H9 (cell line): ENCODE results near the gene BTBD19. TPM values are rescaled to one million over a fixed set of nuclear protein-coding genes. Genes with fewer than 3 reads are reported as not detected.

ENCODE experiments used
- DNase-seq: peaks from one replicate; pipeline ENCODE4 v3.0.0-alpha.2; 2017
- H2AFZ ChIP-seq: one replicate; pipeline ENCODE4 v1.6.1; 2013; ENCODE audit warnings: mild to moderate bottlenecking, low read length, control low read depth, moderate library complexity
- H2AK5ac ChIP-seq: 2 replicates; pipeline ENCODE4 v1.6.1; 2013; ENCODE audit warnings: low read length, control low read depth, mixed read lengths; ENCODE audit not compliant: insufficient read length
- H2BK120ac ChIP-seq: one replicate; pipeline ENCODE4 v1.6.1; 2013; ENCODE audit warnings: low read depth, mild to moderate bottlenecking, low read length, control low read depth, inconsistent platforms; ENCODE audit not compliant: poor library complexity, severe bottlenecking
- H2BK12ac ChIP-seq: 2 replicates; pipeline ENCODE4 v1.6.1; 2013; ENCODE audit warnings: low read length, control low read depth, mixed read lengths, low read depth; ENCODE audit not compliant: insufficient read length
- H2BK15ac ChIP-seq: 2 replicates; pipeline ENCODE4 v1.6.1; 2013; ENCODE audit warnings: low read depth, low read length, control low read depth
- H2BK20ac ChIP-seq: one replicate; pipeline ENCODE4 v1.6.1; 2013; ENCODE audit warnings: low read depth, mild to moderate bottlenecking, low read length, control low read depth, inconsistent platforms; ENCODE audit not compliant: poor library complexity, severe bottlenecking
- H2BK5ac ChIP-seq: 2 replicates; pipeline ENCODE4 v1.6.1; 2013; ENCODE audit warnings: low read length, control low read depth, mixed read lengths; ENCODE audit not compliant: insufficient read length
- H3K14ac ChIP-seq: 2 replicates; pipeline ENCODE4 v1.6.1; 2013; ENCODE audit warnings: low read length, control low read depth; ENCODE audit not compliant: insufficient read depth
- H3K18ac ChIP-seq: 2 replicates; pipeline ENCODE4 v1.6.1; 2013; ENCODE audit warnings: low read depth, mild to moderate bottlenecking, mixed read lengths, low read length, control low read depth; ENCODE audit not compliant: insufficient read length
- H3K23ac ChIP-seq: 2 replicates; pipeline ENCODE4 v1.6.1; 2013; ENCODE audit warnings: low read length, control low read depth, mixed read lengths, low read depth; ENCODE audit not compliant: insufficient read length
- H3K23me2 ChIP-seq: 2 replicates; pipeline ENCODE4 v1.6.1; 2013; ENCODE audit warnings: low read depth, mild to moderate bottlenecking, mixed read lengths, low read length, control low read depth; ENCODE audit not compliant: insufficient read length, poor library complexity, severe bottlenecking
- H3K27ac ChIP-seq: 2 replicates; pipeline ENCODE4 v1.5.1; 2013; ENCODE audit warnings: low read length, control low read depth, mixed read lengths, low read depth; ENCODE audit not compliant: insufficient read length
- H3K27me3 ChIP-seq: 2 replicates; pipeline ENCODE4 v1.6.1; 2013; ENCODE audit warnings: low read length, control low read depth, inconsistent platforms; ENCODE audit not compliant: insufficient read depth
- H3K4ac ChIP-seq: 2 replicates; pipeline ENCODE4 v1.6.1; 2013; ENCODE audit warnings: low read depth, mild to moderate bottlenecking, control low read depth, inconsistent platforms, low read length, moderate library complexity
- H3K4me1 ChIP-seq: 2 replicates; pipeline ENCODE4 v1.6.1; 2013; ENCODE audit warnings: low read length, control low read depth, inconsistent platforms; ENCODE audit not compliant: insufficient read depth
- H3K4me2 ChIP-seq: 2 replicates; pipeline ENCODE4 v1.6.1; 2013; ENCODE audit warnings: low read length, control low read depth, mixed read lengths; ENCODE audit not compliant: insufficient read length, insufficient read depth
- H3K56ac ChIP-seq: 2 replicates; pipeline ENCODE4 v1.6.1; 2013; ENCODE audit warnings: low read depth, mild to moderate bottlenecking, mixed read lengths, low read length, control low read depth; ENCODE audit not compliant: insufficient read length
- H3K79me1 ChIP-seq: 2 replicates; pipeline ENCODE4 v1.6.1; 2013; ENCODE audit warnings: low read depth, mild to moderate bottlenecking, moderate library complexity, low read length, control low read depth, inconsistent platforms; ENCODE audit not compliant: insufficient read depth, poor library complexity, severe bottlenecking
- H3K79me2 ChIP-seq: 2 replicates; pipeline ENCODE4 v1.6.1; 2013; ENCODE audit warnings: low read length, control low read depth, inconsistent platforms; ENCODE audit not compliant: insufficient read depth
- H3K9ac ChIP-seq: 2 replicates; pipeline ENCODE4 v1.6.1; 2013; ENCODE audit warnings: low read length, control low read depth, mixed read lengths; ENCODE audit not compliant: insufficient read length; ENCODE audit errors: extremely low read depth
- H3K9me3 ChIP-seq: one replicate; pipeline ENCODE4 v1.6.1; 2013; ENCODE audit warnings: low read depth, low read length, inconsistent platforms; ENCODE audit not compliant: control insufficient read depth
- H3T11ph ChIP-seq: one replicate; pipeline ENCODE4 v1.6.1; 2013; ENCODE audit warnings: mild to moderate bottlenecking, low read length, control low read depth, inconsistent platforms
- H4K20me1 ChIP-seq: one replicate; pipeline ENCODE4 v1.6.1; 2013; ENCODE audit not compliant: control insufficient read depth, insufficient read length, insufficient read depth
- H4K5ac ChIP-seq: 2 replicates; pipeline ENCODE4 v1.6.1; 2013; ENCODE audit warnings: low read depth, mild to moderate bottlenecking, mixed read lengths, low read length, control low read depth; ENCODE audit not compliant: insufficient read length
- H4K8ac ChIP-seq: replicated peaks from 2 replicates; pipeline ENCODE4 v1.6.1; 2013; ENCODE audit warnings: low read length, control low read depth, mixed read lengths, low read depth; ENCODE audit not compliant: insufficient read length
- H4K91ac ChIP-seq: 2 replicates; pipeline ENCODE4 v1.6.1; 2013; ENCODE audit warnings: low read depth, mild to moderate bottlenecking, moderate library complexity, mixed read lengths, low read length, control low read depth; ENCODE audit not compliant: insufficient read length
- H3K27ac Mint-ChIP-seq, 3 experiments: 2 replicates in 2 of 3; 3 replicates in 1 of 3; pipeline ENCODE4 v1.8.0; 2020 to 2021; ENCODE audit warnings: mixed read lengths in 3 of 3, mild to moderate bottlenecking in 1 of 3, moderate library complexity in 1 of 3
- H3K27me3 Mint-ChIP-seq: 2 replicates; pipeline ENCODE4 v1.8.0; 2021; ENCODE audit warnings: low read depth, mild to moderate bottlenecking, moderate library complexity, mixed read lengths
- H3K36me3 Mint-ChIP-seq, 3 experiments: 2 replicates in 2 of 3; 3 replicates in 1 of 3; pipeline ENCODE4 v1.8.0; 2020 to 2021; ENCODE audit warnings: low read depth in 3 of 3, mixed read lengths in 3 of 3; ENCODE audit not compliant: insufficient read depth in 1 of 3
- H3K4me1 Mint-ChIP-seq, 2 experiments: 2 replicates each; pipeline ENCODE4 v1.8.0; 2020; ENCODE audit warnings: mixed read lengths in 2 of 2
- H3K4me3 Mint-ChIP-seq, 2 experiments: 2 replicates in 1 of 2; 3 replicates in 1 of 2; pipeline ENCODE4 v1.8.0; 2020 to 2021; ENCODE audit warnings: mild to moderate bottlenecking in 2 of 2, mixed read lengths in 2 of 2, moderate library complexity in 1 of 2
- H3K9me3 Mint-ChIP-seq, 2 experiments: 2 replicates in 1 of 2; 3 replicates in 1 of 2; pipeline ENCODE4 v1.8.0; 2020; ENCODE audit warnings: mild to moderate bottlenecking in 2 of 2, mixed read lengths in 2 of 2, moderate library complexity in 1 of 2
- CTCF ChIP-seq: fragments of 200-600 bp; sonication (generic); conservative IDR thresholded peaks from 3 replicates; pipeline ENCODE4 v1.8.0; 2021; ENCODE audit warnings: antibody characterized with exemption, mild to moderate bottlenecking
- WGBS: extraction: QIAGEN DNeasy Blood & Tissue Kit; methylation state at CpG from one replicate; pipeline ENCODE4 v1.1.7; 2013; ENCODE audit warnings: missing lambda C conversion rate, low lambda C conversion rate, mixed read lengths; ENCODE audit not compliant: insufficient read length; ENCODE audit errors: extremely low coverage; 5-methylcytosine and 5-hydroxymethylcytosine counted together
- total RNA-seq: library from RNA; stranded (reverse); gene quantifications from 2 replicates; pipeline ENCODE4 v1.2.1, GENCODE V29; 2021

BTBD19 gene
- total RNA-seq, 1 experiment from 2014 or later, result 1.9 TPM

DNA sequence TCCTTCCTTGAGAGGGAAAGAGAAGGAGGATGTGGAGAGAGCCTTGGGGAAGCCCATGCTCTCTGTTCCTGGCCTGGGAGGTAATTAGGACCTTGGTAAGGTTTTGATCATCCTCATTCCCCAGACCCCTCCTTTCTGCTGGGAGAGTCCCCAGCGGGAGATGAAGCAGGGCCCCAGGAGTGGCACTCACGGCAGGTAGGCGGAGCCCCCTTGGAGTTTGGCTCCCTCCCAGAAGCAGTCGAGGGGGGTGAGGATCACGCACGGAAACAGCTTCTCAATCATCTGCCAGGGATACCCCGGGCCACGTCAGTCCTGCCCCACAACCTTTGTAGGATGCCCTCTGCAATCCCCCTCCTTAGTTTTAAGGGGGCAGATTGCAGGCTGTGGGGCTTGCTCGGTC lies 23.2 kb downstream of the BTBD19 start:
- H3T11ph ChIP-seq, result no peak overlapping the region
- H3K9ac ChIP-seq, result no peak overlapping the region
- no peak overlapping the region for H2AK5ac ChIP-seq
- no peak for TF ChIP-seq CTCF
- no peak overlapping the region for H4K91ac ChIP-seq
- H3K4ac ChIP-seq, result no peak overlapping the region
- no peaks in the 10 kb centered on the region; the same call in 1 of the 2 replicates for H3K4me1 ChIP-seq
- H3K23me2 ChIP-seq, result no peaks in the 10 kb centered on the region
- Mint-ChIP-seq H3K4me1 (peaks cover 14% of the 10 kb centered on the region in 2 experiments), H3K27ac (no peak overlapping the region), H3K36me3 (no peaks in the 10 kb centered on the region), H3K27me3 (no peaks in the 10 kb centered on the region; the same call in 1 of the 2 replicates), H3K9me3 (no peaks in the 10 kb centered on the region), H3K4me3 (no peak overlapping the region)
- H3K14ac ChIP-seq, result no peak overlapping the region; the same call in 1 of the 2 replicates
- DNase-seq, result no peak
- H3K27me3 ChIP-seq, result no peaks in the 10 kb centered on the region
- WGBS, result no CpG with 5 or more reads among the region's 9 CpGs
- H4K5ac ChIP-seq, result no peak overlapping the region
- H2BK15ac ChIP-seq, result no peak overlapping the region
- no peak overlapping the region for H2AFZ ChIP-seq
- no peaks in the 10 kb centered on the region for H3K9me3 ChIP-seq
- H3K27ac ChIP-seq, result no peak overlapping the region
- H2BK12ac ChIP-seq, result no peak overlapping the region
- H3K56ac ChIP-seq, result no peak overlapping the region
- no peak overlapping the region for H4K8ac ChIP-seq
- H2BK20ac ChIP-seq, result no peak overlapping the region
- H4K20me1 ChIP-seq, result no peaks in the 10 kb centered on the region
- no peak overlapping the region for H3K23ac ChIP-seq
- no peak overlapping the region for H3K18ac ChIP-seq
- no peaks in the 10 kb centered on the region for H3K79me1 ChIP-seq
- H2BK120ac ChIP-seq, result no peak overlapping the region
- no peaks in the 10 kb centered on the region for H3K79me2 ChIP-seq
- no peak overlapping the region for H2BK5ac ChIP-seq
- H3K4me2 ChIP-seq, result no peak overlapping the region
